SU-DHL-6 (cell line): ENCODE data around the gene STOML1.

ENCODE experiments used
- H2AFZ ChIP-seq: fragments of 200-600 bp; sonication (generic); 2 replicates; pipeline ENCODE4 v1.6.1; 2014; ENCODE audit warnings: low read depth, mild to moderate bottlenecking, moderate library complexity, mixed read lengths, antibody characterized with exemption, low read length; ENCODE audit not compliant: severe bottlenecking
- H3F3A ChIP-seq: fragments of 200-600 bp; shearing (Covaris generic); 2 replicates; pipeline ENCODE4 v1.6.0; 2016; ENCODE audit warnings: antibody characterized with exemption, mild to moderate bottlenecking; ENCODE audit not compliant: insufficient read depth
- H3K27ac ChIP-seq: fragments of 200-600 bp; sonication (generic); 2 replicates; pipeline ENCODE4 v1.5.1; 2016; ENCODE audit warnings: low read depth, mild to moderate bottlenecking, low read length, moderate library complexity, mixed read lengths
- H3K27me3 ChIP-seq: fragments of 200-600 bp; sonication (generic), shearing (Covaris generic); 2 replicates; pipeline ENCODE4 v1.6.0; 2014; ENCODE audit warnings: mild to moderate bottlenecking, low read length
- H3K36me3 ChIP-seq: fragments of 200-600 bp; sonication (generic); 2 replicates; pipeline ENCODE4 v1.6.1; 2014; ENCODE audit warnings: mild to moderate bottlenecking, low read length, mixed read lengths
- H3K4me2 ChIP-seq: fragments of 300-600, 200-600 bp; shearing (Covaris generic), sonication (generic); 2 replicates; pipeline ENCODE4 v1.6.0; 2014; ENCODE audit warnings: low read length, low read depth, mild to moderate bottlenecking; ENCODE audit not compliant: poor library complexity, severe bottlenecking
- H3K4me3 ChIP-seq: fragments of 200-600 bp; sonication (generic); 2 replicates; pipeline ENCODE4 v1.5.1; 2014; ENCODE audit warnings: antibody characterized with exemption, low read length, mild to moderate bottlenecking, mixed read lengths; ENCODE audit not compliant: insufficient read depth, poor library complexity, severe bottlenecking
- H3K79me2 ChIP-seq: fragments of 200-600 bp; sonication (generic); 2 replicates; pipeline ENCODE4 v1.6.1; 2014; ENCODE audit warnings: mild to moderate bottlenecking, low read length, moderate library complexity; ENCODE audit not compliant: insufficient read depth
- H3K9ac ChIP-seq: fragments of 200-600 bp; sonication (generic); 2 replicates; pipeline ENCODE4 v1.7.0; 2014; ENCODE audit warnings: mild to moderate bottlenecking, low read length
- H3K9me2 ChIP-seq: fragments of 200-600 bp; sonication (generic); replicated peaks from 2 replicates; pipeline ENCODE4 v1.6.1; 2014; ENCODE audit warnings: low read length; ENCODE audit not compliant: insufficient read depth
- H3K9me3 ChIP-seq: fragments of 200-600 bp; sonication (generic); 2 replicates; pipeline ENCODE4 v1.6.1; 2014; ENCODE audit warnings: low read length, mixed read lengths; ENCODE audit not compliant: insufficient read depth
- H4K20me1 ChIP-seq: fragments of 200-600 bp; sonication (generic); 2 replicates; pipeline ENCODE4 v1.6.1; 2014; ENCODE audit warnings: low read depth, mild to moderate bottlenecking, antibody characterized with exemption, low read length, moderate library complexity, mixed read lengths
- EZH2phosphoT487 ChIP-seq: fragments of 200-600 bp; sonication (generic), shearing (Covaris generic); conservative IDR thresholded peaks from 2 replicates; pipeline ENCODE4 v1.6.1; 2018; ENCODE audit warnings: mild to moderate bottlenecking, antibody characterized with exemption, low read length, moderate library complexity, mixed read lengths
- TF ChIP-seq, protein P1 (sequence below): fragments of 200-600 bp; sonication (generic); IDR thresholded peaks from one replicate; pipeline ENCODE4 v1.5.1; 2017; ENCODE audit warnings: antibody characterized with exemption, mild to moderate bottlenecking, low read length, moderate library complexity; ENCODE audit not compliant: insufficient read depth, poor library complexity, severe bottlenecking

The STOML1 gene

DNA sequence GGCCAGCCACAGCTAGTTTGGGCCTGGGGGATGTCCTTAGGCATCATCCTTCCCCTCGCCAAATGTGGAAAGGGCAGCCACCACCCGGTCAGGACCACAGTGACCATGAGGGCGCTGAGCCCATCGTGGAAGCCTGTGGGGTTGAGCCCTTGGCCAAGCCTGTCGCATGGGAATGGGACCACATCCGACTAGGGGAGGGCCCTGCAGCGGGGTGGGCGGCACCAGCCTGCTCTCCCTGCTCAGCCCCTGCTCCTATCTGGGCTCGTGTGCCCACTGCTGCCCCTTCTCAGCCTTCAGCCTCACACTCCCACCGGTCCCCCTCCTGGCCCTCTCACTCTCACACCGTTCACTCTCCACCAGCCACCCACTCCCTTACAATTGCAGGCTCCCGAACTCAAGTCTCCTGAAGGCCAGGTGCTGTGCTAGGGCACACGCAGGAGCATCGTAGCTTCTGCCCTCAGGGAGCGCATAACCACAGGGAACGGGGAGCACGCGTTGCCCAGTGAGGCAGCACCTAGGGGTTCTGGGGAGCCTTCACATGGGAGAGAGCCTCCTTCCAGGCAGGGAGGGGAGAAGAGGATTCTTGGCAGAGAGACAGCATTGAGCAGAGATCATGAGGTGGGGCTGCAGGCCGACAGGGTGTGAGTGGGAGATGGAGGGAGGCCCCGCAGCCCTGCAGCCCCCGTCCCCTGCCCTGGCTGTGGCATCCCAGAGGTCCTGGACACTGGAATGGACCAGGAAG, 39.8 kb downstream of the STOML1 start:
- TF ChIP-seq, protein P1, sequence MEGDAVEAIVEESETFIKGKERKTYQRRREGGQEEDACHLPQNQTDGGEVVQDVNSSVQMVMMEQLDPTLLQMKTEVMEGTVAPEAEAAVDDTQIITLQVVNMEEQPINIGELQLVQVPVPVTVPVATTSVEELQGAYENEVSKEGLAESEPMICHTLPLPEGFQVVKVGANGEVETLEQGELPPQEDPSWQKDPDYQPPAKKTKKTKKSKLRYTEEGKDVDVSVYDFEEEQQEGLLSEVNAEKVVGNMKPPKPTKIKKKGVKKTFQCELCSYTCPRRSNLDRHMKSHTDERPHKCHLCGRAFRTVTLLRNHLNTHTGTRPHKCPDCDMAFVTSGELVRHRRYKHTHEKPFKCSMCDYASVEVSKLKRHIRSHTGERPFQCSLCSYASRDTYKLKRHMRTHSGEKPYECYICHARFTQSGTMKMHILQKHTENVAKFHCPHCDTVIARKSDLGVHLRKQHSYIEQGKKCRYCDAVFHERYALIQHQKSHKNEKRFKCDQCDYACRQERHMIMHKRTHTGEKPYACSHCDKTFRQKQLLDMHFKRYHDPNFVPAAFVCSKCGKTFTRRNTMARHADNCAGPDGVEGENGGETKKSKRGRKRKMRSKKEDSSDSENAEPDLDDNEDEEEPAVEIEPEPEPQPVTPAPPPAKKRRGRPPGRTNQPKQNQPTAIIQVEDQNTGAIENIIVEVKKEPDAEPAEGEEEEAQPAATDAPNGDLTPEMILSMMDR, result no peak
- TF ChIP-seq EZH2phosphoT487, result no peak
- Histone ChIP-seq H3K36me3 (no peaks in the 10 kb centered on the region), H2AFZ (no peak overlapping the region), H3K4me2 (no peak overlapping the region), H3K9me2 (no peaks in the 10 kb centered on the region), H3K4me3 (no peak overlapping the region), H3K79me2 (no peaks in the 10 kb centered on the region), H3K27me3 (no peaks in the 10 kb centered on the region), H4K20me1 (no peaks in the 10 kb centered on the region), H3K9me3 (no peaks in the 10 kb centered on the region), H3F3A (no peaks in the 10 kb centered on the region), H3K27ac (no peak overlapping the region), H3K9ac (no peak overlapping the region)

DNA sequence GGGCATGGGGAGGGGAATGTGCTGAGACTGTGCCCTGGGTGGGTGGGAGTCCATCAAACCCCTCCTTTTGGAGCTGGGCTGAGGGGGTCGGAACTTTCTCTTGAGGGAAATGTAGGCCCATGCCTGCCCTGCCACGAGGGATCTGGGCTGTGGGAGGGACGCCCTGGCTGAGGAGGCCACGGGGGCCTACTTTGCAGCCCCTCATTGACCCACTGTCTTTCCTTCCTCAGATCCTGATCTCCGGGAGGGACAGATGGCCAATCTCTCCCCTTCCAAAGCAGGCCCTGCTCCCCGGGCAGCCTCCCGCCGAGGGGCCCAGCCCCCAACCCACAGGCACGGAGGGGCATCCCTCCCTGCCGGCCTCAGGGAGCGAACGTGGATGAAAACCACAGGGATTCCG, 40.5 kb downstream of the STOML1 start:
- no peaks in the 10 kb centered on the region for H3K79me2 ChIP-seq
- H3K4me2 ChIP-seq, result no peak overlapping the region
- TF ChIP-seq, protein P1, result no peak
- no peak for TF ChIP-seq EZH2phosphoT487
- no peaks in the 10 kb centered on the region for H3F3A ChIP-seq
- H3K9me2 ChIP-seq, result no peaks in the 10 kb centered on the region
- no peaks in the 10 kb centered on the region for H3K36me3 ChIP-seq
- H3K9me3 ChIP-seq, result no peaks in the 10 kb centered on the region
- H3K4me3 ChIP-seq, result no peak overlapping the region
- no peaks in the 10 kb centered on the region for H4K20me1 ChIP-seq
- no peak overlapping the region for H3K9ac ChIP-seq
- no peaks in the 10 kb centered on the region for H3K27me3 ChIP-seq
- H2AFZ ChIP-seq, result no peak overlapping the region
- no peak overlapping the region for H3K27ac ChIP-seq

DNA sequence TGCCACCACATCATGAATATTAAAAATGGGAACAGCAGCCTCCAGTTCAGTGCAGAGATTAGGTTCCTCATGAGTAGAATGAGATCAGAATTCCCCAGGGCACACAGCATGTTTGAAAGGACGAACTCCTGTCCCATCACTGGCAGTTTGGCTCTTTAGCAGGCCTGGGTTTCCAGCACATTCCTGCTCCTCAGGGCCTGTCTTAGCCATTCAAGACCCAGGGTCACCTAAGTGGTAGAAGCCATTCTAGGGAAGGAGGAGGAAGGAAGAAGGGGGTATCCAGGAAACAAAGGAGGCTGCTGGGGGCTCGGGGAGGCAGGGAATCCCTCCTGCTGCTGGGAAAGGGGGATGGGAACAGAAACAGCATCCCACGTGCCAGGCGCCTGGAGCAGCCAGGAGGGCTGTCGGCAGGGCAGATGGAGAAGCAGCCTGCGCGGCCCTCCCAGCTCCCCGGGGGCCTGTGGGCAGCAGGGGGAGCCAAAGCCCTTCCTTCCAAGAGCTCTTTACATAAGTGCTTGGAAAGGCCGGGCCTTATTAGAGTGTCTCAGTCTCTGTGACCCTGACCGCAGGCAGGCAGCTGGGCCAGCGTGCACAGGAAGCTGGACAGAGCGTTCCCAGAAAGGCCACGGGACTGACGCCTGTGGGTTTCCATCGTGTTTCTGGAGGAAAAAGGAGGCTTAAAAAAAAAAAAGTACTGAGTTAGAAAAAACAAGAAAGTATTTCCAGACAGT, 41.1 kb downstream of the STOML1 start:
- Histone ChIP-seq H3K4me3 (no peak overlapping the region), H2AFZ (no peak overlapping the region), H3K79me2 (no peaks in the 10 kb centered on the region), H3K9me3 (no peaks in the 10 kb centered on the region), H3K27ac (no peak overlapping the region), H3K27me3 (no peaks in the 10 kb centered on the region), H3K9me2 (no peaks in the 10 kb centered on the region), H3K4me2 (no peak overlapping the region), H4K20me1 (no peaks in the 10 kb centered on the region), H3F3A (no peaks in the 10 kb centered on the region), H3K36me3 (no peaks in the 10 kb centered on the region), H3K9ac (no peak overlapping the region)
- no peak for TF ChIP-seq EZH2phosphoT487
- TF ChIP-seq, protein P1, result peak; percentile 25
